Stomach (tissue), 4 donors: ENCODE measurements around the gene ZC3H15.

Experiments used
- EP300 ChIP-seq: sonication (generic); formaldehyde crosslinking; IDR thresholded peaks from one replicate; pipeline ENCODE4 v1.6.1; 2017; ENCODE audit warnings: antibody characterized with exemption
- TF ChIP-seq, protein P1 (sequence below), 7 experiments: fragments of 450-650 bp in 4 of 7; fragments of 200-600 bp in 3 of 7; sonication (generic) in 3 of 7; IDR thresholded peaks; one replicate each; pipeline ENCODE4 v1.5.1; 2016 to 2019; ENCODE audit warnings: antibody characterized with exemption in 7 of 7, control low read depth in 2 of 7, mild to moderate bottlenecking in 1 of 7

DNA sequence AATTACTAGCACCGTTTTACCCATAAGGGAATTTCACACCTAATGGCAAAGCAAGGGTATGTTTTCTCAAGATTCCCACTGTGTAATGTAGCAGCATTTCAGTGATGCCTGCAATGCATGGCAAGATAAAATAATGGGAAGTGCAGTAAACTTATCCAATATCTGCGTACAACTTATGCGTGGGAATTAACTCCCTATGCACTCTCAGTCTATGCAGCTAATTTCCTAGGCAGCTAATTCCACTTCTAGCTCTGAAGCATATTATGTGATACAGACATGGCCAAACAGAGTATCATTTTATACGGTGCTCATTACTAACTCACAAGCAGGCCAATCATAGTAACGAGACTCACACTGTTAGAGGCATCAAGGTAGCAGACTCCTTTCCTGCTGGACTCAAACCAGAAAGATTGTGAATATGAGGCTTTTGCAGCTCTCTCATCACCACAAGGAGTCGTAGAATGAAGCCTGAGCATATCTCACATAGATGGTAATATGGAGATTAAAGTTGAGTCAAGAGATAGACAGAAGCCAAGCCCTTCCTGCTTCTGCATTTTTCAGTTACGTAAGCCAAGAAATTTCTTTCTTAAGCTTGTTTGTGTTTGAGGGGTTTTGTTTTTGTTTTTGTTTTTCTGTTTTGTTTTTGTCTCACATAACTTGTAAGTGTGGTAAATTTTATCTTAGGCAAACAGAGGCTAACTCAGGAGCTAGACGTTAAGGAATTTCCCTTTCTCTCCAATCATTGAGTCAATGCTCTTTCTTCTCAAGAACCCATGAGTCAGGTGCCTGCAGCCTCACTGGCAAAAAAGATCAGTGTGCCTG lies 69.0 kb downstream of the ZC3H15 start:
- TF ChIP-seq, protein P1, sequence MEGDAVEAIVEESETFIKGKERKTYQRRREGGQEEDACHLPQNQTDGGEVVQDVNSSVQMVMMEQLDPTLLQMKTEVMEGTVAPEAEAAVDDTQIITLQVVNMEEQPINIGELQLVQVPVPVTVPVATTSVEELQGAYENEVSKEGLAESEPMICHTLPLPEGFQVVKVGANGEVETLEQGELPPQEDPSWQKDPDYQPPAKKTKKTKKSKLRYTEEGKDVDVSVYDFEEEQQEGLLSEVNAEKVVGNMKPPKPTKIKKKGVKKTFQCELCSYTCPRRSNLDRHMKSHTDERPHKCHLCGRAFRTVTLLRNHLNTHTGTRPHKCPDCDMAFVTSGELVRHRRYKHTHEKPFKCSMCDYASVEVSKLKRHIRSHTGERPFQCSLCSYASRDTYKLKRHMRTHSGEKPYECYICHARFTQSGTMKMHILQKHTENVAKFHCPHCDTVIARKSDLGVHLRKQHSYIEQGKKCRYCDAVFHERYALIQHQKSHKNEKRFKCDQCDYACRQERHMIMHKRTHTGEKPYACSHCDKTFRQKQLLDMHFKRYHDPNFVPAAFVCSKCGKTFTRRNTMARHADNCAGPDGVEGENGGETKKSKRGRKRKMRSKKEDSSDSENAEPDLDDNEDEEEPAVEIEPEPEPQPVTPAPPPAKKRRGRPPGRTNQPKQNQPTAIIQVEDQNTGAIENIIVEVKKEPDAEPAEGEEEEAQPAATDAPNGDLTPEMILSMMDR (IDR thresholded peaks at IDR 0.05): no peak
- TF ChIP-seq EP300: no peak
